NCI-H128 (cell line): ENCODE measurements around the gene GALK2.
"Not testable (repeated sequence)": the region's sequence is repeated elsewhere in the genome, so short reads cannot be mapped to it uniquely, and the experiment has no call there.

ENCODE experiments used
- DNase-seq: peaks from one replicate; lab custom pipeline; 2025; ENCODE audit not compliant: unreplicated experiment; lab: John Stamatoyannopoulos, UW

Gene GALK2

DNA sequence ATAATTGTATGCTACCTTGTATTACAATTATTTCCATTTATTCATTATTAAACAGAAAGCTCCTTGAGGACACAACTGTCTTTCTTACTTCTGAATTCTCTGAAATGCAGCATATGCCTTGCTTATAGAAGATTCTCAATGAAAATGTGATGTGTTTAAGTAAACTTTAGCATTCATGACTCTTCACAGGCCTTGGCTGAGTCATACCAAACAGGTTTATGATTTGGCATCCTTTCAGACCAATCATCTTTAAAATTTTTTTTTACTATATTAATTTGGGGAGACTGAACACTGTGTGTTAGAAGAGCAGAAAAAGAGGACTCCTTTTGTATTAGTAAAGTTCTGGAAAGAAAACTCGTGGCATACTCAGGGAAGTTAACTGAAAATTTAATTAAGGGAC is 6.4 kb upstream of the GALK2 start:
- no peak for DNase-seq

DNA sequence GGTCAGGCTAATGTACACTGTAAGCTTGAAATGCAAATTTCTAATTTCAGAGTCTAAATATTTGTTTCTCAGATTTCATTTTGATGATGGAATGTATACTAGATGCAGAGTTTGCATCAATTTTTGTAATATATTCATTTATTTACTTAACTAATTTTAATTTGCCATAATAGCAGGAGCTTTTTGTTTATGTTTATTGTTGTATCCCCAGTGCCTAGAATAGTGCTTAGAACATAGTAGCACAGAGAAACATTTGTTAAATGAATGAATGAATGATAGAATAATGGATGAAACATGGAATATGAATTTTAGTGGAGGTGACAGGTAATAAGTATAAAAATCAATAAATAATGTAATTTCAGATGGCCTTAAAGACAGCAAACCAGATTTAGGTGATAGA is 5.2 kb upstream of the GALK2 start:
- DNase-seq: no peak

DNA sequence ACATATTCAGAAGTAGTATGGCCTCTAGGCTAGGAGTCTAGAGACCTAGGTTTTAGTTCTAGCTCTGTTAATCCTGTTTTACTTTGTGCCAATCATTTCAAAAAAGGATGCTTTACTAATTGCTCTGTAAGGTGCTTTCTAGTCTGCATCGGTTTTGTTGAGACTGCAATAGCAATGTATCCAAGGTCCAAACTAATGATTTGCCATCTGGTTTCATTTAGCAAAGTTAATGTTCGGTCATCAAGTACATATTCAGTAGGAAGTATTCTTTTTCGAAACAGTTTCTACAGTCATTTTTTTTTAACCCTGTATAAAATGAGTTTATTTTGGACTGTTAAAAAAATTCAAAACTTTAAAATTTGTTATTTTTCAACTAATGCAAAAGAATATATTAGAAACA is 2.0 kb upstream of the GALK2 start:
- no peak for DNase-seq

DNA sequence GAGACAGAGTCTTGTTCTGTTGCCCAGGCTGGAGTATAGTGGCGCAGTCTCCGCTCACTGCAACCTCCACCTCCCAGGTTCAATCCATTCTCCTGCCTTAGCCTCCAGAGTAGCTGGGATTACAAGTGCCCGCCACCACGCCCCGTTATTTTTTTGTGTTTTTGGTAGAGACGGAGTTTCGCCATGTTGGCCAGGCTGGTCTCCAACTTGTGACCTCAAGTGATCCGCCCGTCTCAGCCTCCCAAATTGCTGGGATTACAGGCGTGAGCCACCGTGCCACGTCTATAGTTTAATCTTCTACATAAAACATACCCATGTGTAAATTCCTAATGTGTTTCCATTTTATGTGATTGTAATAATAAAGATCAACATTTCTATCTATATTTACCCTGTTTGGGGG is 1.7 kb downstream of the GALK2 start:
- no peak for DNase-seq

DNA sequence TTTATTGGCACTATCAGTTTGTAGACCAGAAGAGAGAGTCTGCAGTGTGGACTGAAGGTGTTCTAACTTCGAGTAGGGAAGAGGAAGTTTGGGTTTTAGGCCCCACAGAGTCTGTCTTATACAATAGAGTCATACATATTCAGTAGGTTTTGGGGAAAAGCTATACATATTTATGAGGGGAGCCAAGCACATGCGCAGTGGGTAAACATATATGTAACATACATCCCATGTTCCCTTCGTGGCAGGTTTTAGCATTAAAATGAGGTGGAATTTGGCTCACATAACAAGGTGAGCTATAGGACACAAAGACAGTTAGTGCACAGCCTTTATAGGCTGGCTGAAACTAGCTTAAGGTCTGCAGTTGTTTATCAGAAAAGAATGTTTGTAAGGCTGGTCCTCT is 4.9 kb downstream of the GALK2 start:
- no peak for DNase-seq

DNA sequence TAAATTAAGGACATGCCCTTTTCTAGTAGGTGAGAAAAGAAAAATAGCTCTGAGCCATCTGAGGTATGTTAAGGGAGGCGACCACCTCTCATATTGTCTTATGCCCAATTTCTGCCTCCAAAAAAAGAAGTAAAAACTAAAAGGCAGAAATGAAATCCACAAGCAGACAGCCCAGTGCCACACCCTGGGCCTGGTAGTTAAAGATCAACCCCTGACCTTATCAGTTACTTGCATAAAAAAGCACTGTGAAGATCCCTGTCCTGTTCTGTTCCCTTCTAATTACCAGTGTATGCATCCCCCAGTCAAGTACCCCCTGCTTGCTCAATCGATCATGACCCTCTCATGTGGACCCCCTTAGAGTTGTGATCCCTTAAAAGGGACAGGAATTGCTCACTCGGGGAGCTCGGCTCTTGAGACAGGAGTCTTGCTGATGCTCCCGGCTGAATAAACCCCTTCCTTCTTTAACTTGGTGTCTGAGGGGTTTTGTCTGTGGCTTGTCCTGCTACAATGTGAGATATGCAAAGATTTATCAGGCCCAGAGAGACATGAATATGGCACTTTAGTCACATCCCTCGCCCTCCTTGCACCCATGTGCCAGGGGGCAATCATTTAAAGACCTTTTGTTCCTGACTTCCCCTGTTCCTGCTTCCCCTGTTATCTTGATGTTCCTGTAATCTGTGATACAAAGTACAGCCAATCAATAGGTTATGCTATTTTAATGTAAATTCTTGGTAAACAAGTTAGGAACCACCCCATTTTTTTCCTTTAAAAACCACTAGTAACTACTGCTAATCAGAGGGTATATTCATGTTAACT is 5.7 kb downstream of the GALK2 start:
- DNase-seq: not testable (repeated sequence)

DNA sequence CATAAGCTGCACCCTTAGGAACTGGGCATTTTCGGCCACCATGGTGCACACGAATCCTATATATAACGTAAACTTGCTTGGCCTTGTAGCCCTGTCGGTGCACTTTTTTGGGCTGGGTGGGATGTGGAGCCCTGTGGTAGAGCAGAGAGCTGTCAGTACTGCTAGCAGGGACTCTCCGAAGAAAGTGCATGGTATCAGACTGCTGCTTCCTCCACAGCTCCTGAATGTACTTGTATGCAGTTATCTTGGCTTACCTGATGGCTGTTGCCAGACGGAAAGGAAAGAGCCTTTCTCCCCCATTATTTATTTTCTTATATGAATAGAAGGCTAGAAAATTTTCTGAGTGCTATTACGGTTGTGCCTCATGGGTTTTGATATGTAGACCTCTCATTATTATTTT is 8.4 kb downstream of the GALK2 start:
- DNase-seq: no peak

DNA sequence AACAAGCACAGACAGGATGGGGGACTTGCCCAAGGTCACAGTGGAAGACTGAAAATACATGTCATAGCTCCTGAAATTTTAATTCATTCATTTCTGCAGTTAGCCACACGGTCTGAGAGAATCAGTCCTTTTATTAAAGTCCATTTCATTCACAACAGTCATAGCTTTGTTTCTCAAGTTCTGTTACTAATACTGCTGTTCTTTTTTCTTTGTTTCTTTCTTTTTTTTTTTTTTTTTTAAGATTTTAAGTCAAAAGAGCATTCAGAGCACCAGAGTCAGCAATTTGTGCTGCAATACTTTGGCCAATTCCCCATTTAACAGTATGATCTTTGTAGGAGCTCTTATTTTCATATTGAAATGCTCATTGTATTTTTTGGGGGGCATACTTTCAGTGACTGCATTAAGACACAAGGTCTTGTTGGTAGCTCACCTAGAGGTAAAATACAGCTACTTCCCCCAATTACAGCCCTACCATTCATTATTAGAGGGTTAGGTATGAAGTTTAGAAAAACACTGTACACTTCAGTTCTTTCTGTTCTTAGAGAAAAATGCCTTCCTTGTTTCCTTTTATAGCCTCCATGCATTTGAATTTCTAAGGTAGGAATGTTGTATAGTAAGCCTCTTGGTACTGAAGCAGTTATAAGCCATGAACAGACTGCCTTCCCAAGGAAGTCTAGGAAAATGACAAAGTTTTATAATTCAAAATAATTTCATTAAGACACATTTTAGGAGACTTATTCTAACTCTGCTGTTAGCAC is 9.6 kb downstream of the GALK2 start:
- no peak for DNase-seq

DNA sequence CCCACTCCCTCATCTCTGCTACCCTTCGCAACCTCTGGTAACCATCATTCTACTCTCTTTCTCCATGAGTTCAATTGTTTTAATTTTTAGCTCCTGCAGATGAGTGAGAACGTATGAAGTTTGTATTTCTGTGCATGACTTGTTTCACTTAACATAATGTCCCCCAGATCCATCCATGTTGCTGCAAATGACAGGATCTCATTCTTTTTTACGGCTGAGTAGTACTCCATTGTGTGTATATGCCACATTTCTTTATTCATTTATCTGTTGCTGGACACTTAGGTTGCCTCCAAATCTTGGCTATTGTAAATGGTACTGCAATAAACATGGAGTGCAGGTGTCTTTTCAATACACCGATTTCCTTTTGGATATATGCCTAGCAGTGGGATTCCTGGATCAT is 12.1 kb downstream of the GALK2 start:
- no peak for DNase-seq

DNA sequence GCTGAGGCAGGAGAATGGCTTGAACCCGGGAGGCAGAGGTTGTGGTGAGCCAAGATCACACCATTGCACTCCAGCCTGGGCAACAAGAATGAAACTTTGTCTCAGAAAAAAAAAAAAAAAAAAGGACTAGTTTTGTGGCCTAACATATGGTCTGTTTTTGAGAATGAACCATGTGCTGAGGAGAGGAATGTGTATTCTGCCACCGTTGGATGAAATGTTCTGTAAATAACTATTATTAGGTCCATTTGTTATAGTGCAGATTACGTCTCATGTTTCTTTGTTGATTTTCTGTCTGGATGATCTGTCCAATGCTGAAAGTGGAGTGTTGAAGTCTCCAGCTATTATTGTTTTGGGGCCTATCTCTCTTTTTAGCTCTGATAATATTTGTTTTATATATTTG is 13.7 kb downstream of the GALK2 start:
- not testable (repeated sequence) for DNase-seq

DNA sequence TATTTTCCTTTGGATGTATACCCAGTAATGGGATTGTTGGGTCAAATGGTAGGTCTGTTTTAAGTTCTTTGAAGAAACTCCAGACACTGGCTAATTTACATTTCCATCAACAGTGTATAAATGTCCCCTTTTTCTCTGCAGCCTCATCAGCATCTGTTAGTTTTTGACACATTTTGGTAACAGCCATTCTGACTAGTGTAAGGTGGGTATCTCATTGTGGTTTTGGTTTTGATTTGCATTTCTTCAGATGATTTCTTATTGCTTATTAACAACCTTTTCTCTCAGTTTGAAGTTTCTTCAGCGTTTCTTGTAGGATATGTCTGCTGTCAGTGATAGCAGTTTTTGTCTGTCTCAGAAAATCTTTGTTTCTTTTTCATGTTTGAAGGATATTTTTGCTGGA is 15.4 kb downstream of the GALK2 start:
- no peak for DNase-seq

DNA sequence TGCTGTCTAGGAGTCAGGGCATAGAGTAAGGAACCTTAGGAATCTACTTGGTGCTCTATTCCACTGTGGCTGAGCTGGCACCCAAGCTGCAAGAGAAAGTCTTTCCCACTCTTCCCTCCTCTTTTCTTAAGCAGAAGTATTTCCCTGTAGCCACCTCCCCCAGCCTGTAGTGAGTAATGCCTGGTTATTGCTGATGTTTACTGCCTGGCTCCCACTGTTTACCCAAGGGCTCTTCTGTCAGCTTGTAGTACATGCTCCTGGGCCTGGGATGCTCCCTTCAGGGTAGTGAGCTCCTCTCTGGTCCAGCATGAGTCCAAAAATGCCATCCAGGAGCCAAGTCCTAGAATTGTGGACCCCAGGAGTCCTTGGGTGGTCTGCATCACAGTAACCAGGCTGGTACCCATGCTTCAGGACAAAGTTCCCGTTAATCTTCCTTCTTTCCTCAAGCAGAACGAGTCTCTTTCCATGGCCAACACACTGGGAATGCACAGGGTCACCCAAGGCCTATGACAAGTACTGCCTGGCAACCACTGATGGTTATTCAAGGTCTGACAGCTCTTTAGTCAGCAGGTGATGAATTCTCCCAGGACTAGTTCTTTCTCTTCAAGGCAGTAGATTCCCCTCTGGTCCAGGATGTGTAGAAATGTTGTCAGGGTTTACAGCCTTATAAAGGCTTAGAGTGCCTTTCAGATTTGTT is 17.6 kb downstream of the GALK2 start:
- no peak for DNase-seq

DNA sequence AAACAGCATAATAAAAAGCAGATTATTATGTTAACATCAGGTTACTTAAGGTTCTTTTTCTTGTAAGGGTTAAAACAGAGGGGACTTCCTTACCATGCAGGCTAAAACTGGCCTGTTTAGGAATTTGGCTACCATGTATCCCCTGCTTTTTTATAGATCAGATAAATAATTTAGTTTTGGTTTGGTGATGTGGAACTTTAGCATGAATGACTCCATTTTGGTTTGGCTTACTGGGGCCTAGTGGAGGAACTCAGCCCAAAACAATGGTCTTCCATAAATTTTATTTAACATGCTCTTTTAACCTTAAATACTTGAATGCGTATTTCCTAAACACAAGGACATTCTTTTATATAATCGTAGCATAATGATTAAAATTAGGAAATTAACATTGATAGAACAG is 18.9 kb downstream of the GALK2 start:
- no peak for DNase-seq

DNA sequence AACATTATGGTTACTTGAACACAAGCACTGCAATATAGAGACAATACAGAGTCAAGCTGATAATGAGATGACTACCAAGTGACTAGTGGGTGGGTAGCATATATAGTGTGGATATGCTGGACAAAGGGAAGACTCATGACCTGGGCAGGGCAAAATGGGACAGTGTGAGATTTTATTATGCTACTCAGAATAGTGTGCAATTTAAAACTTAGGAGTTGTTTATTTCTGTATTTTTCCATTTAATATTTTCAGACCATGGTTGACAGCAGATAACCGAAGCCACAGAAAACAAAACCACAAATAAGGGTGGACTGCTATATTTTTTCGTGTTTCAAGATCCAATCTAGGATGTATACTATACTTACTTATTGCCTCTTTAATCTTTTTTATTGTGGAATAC is 19.6 kb downstream of the GALK2 start:
- DNase-seq: no peak

DNA sequence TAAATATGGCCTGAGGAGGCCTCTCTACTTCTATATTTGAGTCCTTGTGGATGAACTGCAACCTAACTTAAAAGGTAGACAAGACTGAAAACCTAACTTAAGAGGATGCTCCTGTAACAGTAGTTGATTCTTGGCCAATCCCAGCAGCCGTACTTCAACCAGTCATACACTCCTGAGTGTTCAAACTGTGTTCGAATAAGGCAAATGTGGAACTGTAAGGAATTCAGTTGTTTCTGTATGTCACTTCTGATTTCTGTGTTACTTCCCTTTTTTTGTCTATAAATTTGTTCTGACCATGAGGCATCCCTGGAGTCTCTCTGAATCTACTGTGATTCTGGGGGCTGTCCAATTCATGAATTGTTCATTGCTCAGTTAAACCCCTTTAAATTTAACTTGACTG is 20.5 kb downstream of the GALK2 start:
- no peak for DNase-seq

DNA sequence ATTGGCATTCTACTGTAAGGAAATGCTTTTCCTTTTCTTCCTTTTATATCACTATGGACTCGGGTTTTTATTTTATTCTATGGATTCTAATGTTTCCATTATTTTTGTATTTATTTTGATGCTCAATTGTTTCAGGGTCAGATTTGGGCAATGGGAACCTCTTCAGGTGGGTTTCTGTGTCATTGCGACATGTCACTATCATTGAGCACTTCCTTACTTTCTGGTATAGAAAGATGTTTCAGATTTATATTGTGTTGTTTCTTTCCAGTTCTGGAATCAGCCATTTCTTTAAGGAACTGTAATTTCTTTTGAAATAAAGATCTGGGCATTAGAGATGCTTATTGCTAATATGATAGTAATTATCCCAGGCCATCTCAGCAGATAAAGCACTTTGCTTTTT is 21.8 kb downstream of the GALK2 start:
- no peak for DNase-seq

DNA sequence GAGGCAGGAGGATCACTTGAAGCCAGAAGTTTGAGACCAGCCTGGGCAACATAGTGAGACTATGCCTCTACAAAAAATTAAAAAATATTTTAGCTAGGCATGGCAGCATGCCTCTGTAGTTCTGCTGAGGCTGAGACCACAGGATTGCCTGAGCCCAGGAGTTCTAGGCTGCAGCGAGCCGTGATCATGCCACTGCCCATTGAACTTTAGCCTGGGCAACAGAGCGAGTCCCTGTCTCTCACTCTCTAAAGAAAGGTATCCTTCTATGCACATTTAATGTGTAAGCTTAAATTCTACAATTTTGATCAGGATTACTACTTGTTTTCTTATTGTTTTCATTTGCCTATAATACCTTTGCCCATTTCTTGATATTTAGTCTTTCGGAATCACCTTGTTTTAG is 26.8 kb downstream of the GALK2 start:
- DNase-seq: no peak

DNA sequence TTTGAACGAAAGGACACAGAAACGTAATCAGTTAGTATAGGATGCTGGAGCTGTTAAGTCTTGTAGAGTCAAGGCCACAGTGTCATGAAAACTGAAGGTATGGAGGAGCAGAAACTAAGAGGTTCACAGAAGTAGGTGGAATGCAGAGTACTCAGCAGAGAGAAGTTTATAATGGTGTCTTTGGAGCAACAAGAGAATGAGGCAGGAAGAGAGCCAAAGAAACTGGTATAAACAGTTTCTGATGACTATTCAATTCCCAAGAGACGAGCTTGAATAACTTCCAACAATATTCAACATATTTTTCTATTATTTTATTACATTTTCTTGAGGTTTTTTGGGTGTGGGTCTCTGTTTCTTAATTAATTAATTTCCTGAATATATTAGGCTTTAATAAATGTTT is 29.6 kb downstream of the GALK2 start:
- no peak for DNase-seq

DNA sequence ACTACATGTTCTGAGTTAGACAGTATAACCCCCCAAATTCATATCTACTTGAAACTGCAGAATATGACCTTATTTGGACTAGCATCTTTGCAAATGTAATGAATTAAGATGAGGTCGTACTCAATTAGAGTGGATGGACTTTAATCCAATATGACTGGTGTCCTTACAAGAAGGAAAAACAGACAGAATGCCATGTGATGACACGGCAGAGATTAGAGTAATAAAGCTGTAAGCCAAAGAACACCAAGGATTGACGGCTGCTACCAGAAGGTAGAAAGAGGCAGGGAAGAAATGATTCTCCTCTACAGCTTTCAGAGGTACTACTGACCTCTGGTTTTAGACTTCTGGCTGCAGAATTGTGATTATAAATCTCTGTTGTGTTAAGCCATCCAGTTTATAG is 30.3 kb downstream of the GALK2 start:
- no peak for DNase-seq

DNA sequence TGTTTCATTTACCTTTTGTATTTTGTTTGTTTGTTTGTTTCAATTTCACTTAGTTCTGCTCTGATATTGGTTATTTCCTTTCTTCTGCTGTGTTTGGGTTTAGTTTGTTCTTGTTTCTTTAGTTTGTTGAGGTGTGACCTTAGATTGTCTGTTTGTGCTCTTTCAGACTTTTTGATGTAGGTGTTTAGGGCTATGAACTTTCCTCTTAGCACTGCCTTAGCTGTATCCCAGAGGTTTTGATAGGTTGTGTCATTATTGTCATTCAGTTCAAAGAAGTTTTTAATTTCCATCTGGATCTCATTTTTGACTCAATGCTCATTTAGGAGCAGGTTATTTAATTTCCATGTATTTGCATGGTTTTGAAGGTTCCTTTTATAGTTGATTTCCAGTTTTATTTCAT is 38.1 kb downstream of the GALK2 start:
- DNase-seq: not testable (repeated sequence)

DNA sequence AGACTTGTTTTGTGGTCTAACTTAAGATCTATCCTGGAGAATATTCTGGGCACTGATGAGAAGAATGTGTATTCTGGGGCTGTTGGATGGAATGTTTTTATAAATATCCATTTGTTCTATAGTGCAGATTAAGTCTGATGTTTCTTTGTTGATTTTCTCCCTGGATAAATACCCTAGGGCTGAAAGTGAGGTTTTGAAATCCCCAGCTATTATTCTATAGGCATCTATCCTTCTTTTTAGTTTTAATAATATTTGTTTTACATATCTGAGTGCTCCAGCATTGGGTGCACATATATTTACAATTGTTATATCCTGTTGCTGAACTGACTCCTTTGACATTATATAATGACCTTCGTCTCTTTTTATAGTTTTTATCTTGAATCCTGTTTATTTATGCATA is 42.9 kb downstream of the GALK2 start:
- DNase-seq: no peak
